ENCODE results near the gene ELMO1.

- TF ChIP-seq, protein P1, sequence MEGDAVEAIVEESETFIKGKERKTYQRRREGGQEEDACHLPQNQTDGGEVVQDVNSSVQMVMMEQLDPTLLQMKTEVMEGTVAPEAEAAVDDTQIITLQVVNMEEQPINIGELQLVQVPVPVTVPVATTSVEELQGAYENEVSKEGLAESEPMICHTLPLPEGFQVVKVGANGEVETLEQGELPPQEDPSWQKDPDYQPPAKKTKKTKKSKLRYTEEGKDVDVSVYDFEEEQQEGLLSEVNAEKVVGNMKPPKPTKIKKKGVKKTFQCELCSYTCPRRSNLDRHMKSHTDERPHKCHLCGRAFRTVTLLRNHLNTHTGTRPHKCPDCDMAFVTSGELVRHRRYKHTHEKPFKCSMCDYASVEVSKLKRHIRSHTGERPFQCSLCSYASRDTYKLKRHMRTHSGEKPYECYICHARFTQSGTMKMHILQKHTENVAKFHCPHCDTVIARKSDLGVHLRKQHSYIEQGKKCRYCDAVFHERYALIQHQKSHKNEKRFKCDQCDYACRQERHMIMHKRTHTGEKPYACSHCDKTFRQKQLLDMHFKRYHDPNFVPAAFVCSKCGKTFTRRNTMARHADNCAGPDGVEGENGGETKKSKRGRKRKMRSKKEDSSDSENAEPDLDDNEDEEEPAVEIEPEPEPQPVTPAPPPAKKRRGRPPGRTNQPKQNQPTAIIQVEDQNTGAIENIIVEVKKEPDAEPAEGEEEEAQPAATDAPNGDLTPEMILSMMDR (IDR thresholded peaks at IDR 0.05; ENCODE audit: poor library complexity) = no peak
- no peak for TF ChIP-seq EZH2phosphoT487 (IDR thresholded peaks at IDR 0.05; ENCODE audit: low read depth, severe bottlenecking, unreplicated experiment)
- TF ChIP-seq EZH2 (IDR thresholded peaks at IDR 0.05; ENCODE audit: borderline replicate concordance) = no peak
Measured at GRCh38 chr7:37031571-37032257, 416.9 kb downstream of the ELMO1 start.

Data from hepatocyte (in vitro differentiated cells).